ENCODE data around the gene TGFBR2. TPM values are rescaled to one million over a fixed set of nuclear protein-coding genes. Genes with fewer than 3 reads are reported as not detected.

Gene TGFBR2
- polyA plus RNA-seq, 1 donor (not counting 4 experiments of a cell fraction or from before 2014, with no cell fraction given) = 303 TPM

GRCh38 chr3:30655187-30655812 is 48.9 kb downstream of the TGFBR2 start:
- dilution Hi-C loops (cut with MboI; ENCODE audit: extremely low pct_ligation_motif_present, low sequenced_read_pairs) = no loop called here
- H3K79me2 ChIP-seq (ENCODE audit: control insufficient read depth, insufficient read depth, low read length) = peaks cover 72% of the 10 kb centered on the region
- H3K9ac ChIP-seq (ENCODE audit: control insufficient read depth, extremely low read depth, insufficient read depth, low read length) = no peak overlapping the region
- peaks cover 57% of the 10 kb centered on the region for H3K4me1 ChIP-seq (ENCODE audit: control insufficient read depth, extremely low read depth, insufficient read depth, low read length)
- H2AFZ ChIP-seq (ENCODE audit: control insufficient read depth, low read length) = no peak overlapping the region
- no peaks in the 10 kb centered on the region for H3K27me3 ChIP-seq (ENCODE audit: control insufficient read depth, extremely low read depth, insufficient read depth, low read length)
- H3K27ac ChIP-seq (ENCODE audit: control insufficient read depth, insufficient read depth, low read length) = peak overlapping the region; percentile 6
- H4K20me1 ChIP-seq (ENCODE audit: control insufficient read depth, extremely low read depth, insufficient read depth, low read length) = peaks cover 11% of the 10 kb centered on the region
- H3K4me3 ChIP-seq (ENCODE audit: control insufficient read depth in 2 of 3, extremely low read depth in 1 of 3, insufficient read depth in 2 of 3, low read depth in 1 of 3, low read length in 3 of 3) = no peak overlapping the region
- FAIRE-seq (peak; percentile 39), DNase-seq (ENCODE audit: low read depth, low spot score) (no peak)
- no peaks in the 10 kb centered on the region for H3K9me3 ChIP-seq (ENCODE audit: control insufficient read depth, low read depth, low read length)
- H3K9me1 ChIP-seq (ENCODE audit: control insufficient read depth, extremely low read depth, insufficient read depth, low read length) = peaks cover 4% of the 10 kb centered on the region
- H3K4me2 ChIP-seq (ENCODE audit: control insufficient read depth, extremely low read depth, insufficient read depth, low read depth, low read length) = no peak overlapping the region
- TF ChIP-seq CTCF (optimal IDR thresholded peaks at IDR 0.05 in 1 of 3, IDR thresholded peaks at IDR 0.05 in 1 of 3, conservative IDR thresholded peaks at IDR 0.05 in 1 of 3; ENCODE audit: extremely low read depth in 1 of 3, insufficient read depth in 2 of 3, low read length in 3 of 3) (no peak), EZH2 (IDR thresholded peaks at IDR 0.05; ENCODE audit: low read length) (no peak)
- peaks cover 41 to 68% of the 10 kb centered on the region in 2 experiments for H3K36me3 ChIP-seq (ENCODE audit: control insufficient read depth in 2 of 2, extremely low read depth in 1 of 2, insufficient read depth in 2 of 2, low read length in 2 of 2)

GRCh38 chr3:30656624-30657141 is 50.3 kb downstream of the TGFBR2 start:
- DNase-seq (ENCODE audit: low read depth, low spot score) (no peak), FAIRE-seq (no peak)
- H3K9me3 ChIP-seq (ENCODE audit: control insufficient read depth, low read depth, low read length) = no peaks in the 10 kb centered on the region
- peaks cover 75% of the 10 kb centered on the region for H3K79me2 ChIP-seq (ENCODE audit: control insufficient read depth, insufficient read depth, low read length)
- no peak overlapping the region for H3K9ac ChIP-seq (ENCODE audit: control insufficient read depth, extremely low read depth, insufficient read depth, low read length)
- peaks cover 43 to 64% of the 10 kb centered on the region in 2 experiments for H3K36me3 ChIP-seq (ENCODE audit: control insufficient read depth in 2 of 2, extremely low read depth in 1 of 2, insufficient read depth in 2 of 2, low read length in 2 of 2)
- peaks cover 68% of the 10 kb centered on the region for H3K4me1 ChIP-seq (ENCODE audit: control insufficient read depth, extremely low read depth, insufficient read depth, low read length)
- H3K27me3 ChIP-seq (ENCODE audit: control insufficient read depth, extremely low read depth, insufficient read depth, low read length) = no peaks in the 10 kb centered on the region
- H3K4me2 ChIP-seq (ENCODE audit: control insufficient read depth, extremely low read depth, insufficient read depth, low read depth, low read length) = no peak overlapping the region
- H2AFZ ChIP-seq (ENCODE audit: control insufficient read depth, low read length) = no peak overlapping the region
- peaks cover 4% of the 10 kb centered on the region for H3K9me1 ChIP-seq (ENCODE audit: control insufficient read depth, extremely low read depth, insufficient read depth, low read length)
- H4K20me1 ChIP-seq (ENCODE audit: control insufficient read depth, extremely low read depth, insufficient read depth, low read length) = peaks cover 11% of the 10 kb centered on the region
- no peak overlapping the region for H3K4me3 ChIP-seq (ENCODE audit: control insufficient read depth in 2 of 3, extremely low read depth in 1 of 3, insufficient read depth in 2 of 3, low read depth in 1 of 3, low read length in 3 of 3)
- dilution Hi-C loops (cut with MboI; ENCODE audit: extremely low pct_ligation_motif_present, low sequenced_read_pairs) = no loop called here
- TF ChIP-seq EZH2 (IDR thresholded peaks at IDR 0.05; ENCODE audit: low read length) = no peak
- no peak for TF ChIP-seq CTCF (optimal IDR thresholded peaks at IDR 0.05 in 1 of 3, IDR thresholded peaks at IDR 0.05 in 1 of 3, conservative IDR thresholded peaks at IDR 0.05 in 1 of 3; ENCODE audit: extremely low read depth in 1 of 3, insufficient read depth in 2 of 3, low read length in 3 of 3)
- H3K27ac ChIP-seq (ENCODE audit: control insufficient read depth, insufficient read depth, low read length) = no peak overlapping the region

Measured in keratinocyte (primary cell).